GM18909 (cell line): Measurements from ENCODE around the gene TUBB4B.

Experiments used
- ATAC-seq: cut with Tn5 transposase; IDR thresholded peaks from one replicate; pipeline ENCODE4 v1.9.1; 2021; ENCODE audit warnings: mild to moderate bottlenecking; ENCODE audit not compliant: unreplicated experiment, poor library complexity

Gene TUBB4B

DNA sequence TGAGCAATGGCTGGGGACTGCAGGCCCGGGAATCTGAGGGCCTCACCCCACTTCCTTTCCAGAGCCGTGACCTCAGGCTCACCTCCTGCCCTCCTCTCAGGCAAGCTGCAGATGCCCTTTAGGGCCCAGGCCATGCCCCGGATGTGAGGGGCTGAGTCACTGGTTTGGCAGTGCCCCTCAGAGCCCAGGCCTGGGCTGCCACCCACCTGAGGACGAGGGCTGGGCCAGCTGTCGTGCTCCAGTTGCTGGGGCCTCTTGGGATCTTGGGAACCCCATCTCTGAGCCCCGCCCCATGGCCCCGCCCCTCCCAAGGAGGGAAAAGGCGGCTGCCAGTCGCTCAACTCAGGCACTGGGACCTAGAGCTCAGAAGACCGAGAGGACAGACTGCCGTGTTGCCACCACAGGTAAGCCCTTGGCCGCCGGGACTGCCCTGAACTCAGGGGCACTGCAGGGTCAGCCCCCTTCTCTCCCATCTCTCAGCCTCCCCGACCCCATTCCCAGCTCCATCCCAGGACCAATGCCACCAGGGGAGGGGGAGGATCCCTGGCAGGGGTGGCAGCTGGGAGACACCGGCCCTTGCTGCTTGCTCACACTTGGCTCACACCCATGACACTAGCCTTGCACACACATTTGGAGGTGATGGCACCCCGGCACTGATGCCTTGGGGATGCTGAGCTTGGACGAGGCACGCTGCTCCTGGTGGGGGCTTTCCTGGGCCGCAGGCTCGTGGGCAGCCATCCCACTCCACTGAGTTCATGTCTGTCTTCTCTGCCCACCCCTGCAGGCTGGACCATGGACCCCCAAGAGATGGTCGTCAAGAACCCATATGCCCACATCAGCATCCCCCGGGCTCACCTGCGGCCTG lies 16.0 kb upstream of the TUBB4B start, which contains the start of gene CYSRT1:
Gene CYSRT1, plus strand, starts transcription at position 345 of the 865 bp plus-strand sequence. Its CDS starts 448 bp downstream, at position 793.
- no peak for ATAC-seq

- ATAC-seq, result no peak
Measured at GRCh38 chr9:137225699-137226331, 15.3 kb upstream of the TUBB4B start.

GRCh38 chr9:137226338-137227053 lies 14.6 kb upstream of the TUBB4B start:
- no peak for ATAC-seq

- ATAC-seq, result no peak
Measured at GRCh38 chr9:137227054-137227852, 13.8 kb upstream of the TUBB4B start, which contains the start of gene RNF224. Gene RNF224, plus strand, starts transcription at chr9:137227502. Its CDS starts 834 bp downstream, at chr9:137228336.

- ATAC-seq, result no peak
Measured at GRCh38 chr9:137227853-137228505, 13.1 kb upstream of the TUBB4B start.

DNA sequence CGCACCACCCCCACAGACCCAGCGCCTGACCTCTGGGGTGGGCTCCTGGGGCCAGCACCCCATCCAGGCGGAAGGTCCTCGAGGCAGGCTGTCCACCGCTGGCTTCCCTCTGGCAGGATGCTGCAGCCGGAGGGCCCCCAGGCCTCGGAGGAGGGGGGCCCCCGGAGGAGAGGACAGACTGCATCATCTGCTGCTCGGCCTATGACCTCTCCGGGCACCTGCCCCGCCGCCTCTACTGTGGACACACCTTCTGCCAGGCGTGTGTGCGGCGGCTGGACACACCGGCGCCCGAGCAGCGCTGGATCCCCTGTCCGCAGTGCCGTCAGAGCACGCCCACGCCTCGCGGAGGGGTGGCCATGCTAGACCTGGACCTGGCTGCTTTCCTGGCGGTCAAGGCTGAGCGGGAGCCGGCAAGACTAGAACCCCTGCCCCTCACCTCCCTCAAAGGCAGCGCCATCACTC lies 12.6 kb upstream of the TUBB4B start:
- ATAC-seq, result no peak

DNA sequence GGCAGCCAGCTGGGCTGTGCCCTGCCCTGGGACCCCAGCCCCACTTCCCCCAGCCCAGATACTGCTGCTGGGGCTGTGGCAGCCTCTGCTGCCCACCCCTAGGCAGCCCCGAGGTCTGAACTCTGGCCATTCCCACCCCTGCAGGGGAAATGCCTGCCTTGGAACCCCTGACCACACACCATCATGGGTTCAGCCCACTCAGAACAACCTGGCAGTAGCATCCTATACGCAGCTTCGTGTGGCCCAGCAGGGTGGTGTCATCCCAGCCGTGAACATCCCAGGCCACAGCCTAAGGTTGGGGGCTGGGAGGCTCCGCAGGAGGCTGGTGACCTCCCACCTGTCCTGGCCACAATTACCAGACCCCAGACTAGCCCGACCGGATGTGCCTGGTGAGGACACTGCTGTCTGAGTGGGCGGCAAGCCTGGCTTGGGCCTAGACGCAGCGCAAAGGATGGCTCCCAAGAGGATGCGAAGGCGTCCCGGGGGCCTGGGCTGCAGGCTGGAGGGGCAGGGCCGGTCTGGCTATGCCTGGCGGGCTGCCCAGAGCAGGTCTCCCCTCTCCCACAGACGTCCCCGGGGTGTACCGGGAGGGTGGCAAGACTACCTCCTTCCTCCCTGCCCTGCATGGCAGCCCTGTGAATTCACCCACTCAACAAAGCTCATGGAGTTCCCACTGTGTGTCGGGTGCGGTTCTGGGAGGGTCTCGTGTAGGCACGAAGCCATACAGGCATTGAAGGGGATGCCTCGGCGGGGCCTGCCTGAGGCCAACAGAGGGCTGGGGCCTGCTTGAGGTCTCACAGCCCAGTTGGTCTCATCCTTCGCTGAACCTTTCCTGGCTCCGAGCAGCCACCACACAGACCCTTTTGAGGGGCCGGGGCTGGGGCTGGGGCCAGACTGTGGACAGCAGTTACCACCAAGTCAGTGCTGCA lies 11.9 kb upstream of the TUBB4B start:
- no peak for ATAC-seq

DNA sequence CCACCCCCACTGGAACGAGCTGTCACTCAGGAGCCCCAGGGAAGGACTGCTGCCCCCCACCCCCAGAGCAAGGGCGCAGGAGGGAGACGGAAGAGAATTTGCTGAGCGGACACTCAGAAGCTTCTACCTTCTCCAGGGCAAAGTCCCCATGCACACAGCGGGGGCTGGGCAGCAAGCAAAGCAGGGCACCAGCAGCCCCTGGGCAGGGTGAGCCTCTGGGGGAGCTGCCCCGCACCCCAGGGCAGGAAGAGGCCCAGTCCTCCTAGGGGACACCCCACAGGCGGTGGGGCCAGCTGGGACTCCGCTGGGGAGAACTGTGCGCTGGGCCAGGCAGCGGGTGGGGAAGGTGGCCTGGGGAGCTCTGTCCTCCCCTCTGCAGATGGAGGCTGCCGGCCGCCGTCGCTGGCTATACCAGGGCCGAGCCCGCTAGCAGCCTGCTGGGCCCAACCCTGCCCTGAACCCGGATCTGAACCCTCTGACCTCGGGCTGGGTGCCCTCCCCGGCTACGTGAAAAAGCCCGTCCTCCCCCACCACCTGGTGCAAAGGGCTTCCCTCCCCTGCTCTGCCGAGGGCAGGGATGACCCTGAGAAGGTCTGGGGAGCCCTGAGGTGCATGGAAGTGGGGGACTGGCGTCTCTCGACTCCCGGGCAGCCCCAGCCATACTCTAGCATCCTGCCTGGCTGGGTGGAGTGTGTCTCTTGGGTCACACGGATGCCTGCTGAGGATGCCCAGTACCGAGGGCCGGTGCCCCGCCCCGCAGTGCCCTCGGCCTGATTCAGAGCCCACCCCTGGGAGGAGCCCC lies 11.0 kb upstream of the TUBB4B start:
- ATAC-seq, result no peak

- ATAC-seq, result no peak
Measured at GRCh38 chr9:137230705-137231371, 10.2 kb upstream of the TUBB4B start, which contains the start of gene SLC34A3. Gene SLC34A3, plus strand, starts transcription at chr9:137230901. Its CDS starts 802 bp downstream, at chr9:137231703.

DNA sequence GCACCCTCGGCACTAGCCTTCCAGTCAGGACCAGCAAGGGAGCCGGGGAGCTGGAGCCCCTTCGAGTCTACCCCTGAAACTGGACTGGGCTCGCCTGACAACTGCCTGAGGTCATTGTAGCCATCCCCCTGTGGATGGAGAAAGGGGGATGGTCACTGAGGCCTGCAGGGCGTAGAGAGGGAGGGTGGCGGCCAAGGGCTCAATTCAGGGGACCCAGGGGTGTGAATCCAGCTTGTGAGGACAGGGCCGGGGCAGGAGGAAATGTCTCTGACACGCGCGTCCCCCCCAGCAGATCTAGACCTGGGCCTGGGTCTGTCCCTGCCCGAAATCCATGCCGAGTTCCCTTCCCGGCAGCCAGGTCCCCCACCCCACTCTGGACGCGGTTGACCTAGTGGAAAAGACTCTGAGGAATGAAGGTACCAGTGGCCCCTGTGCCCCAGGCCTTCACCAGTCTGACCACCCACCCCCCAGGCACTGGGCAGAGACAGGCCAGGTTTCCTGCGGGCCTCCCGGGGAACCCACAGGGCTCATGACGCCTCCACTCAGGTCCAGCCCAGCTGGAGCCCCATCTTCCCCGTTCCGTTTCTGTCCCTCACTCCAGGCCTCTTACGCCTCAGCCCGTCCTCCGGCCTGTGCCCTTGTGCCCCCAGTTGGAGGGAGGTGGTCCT lies 9.6 kb upstream of the TUBB4B start:
- ATAC-seq, result no peak

GRCh38 chr9:137232101-137232500 lies 9.0 kb upstream of the TUBB4B start:
- ATAC-seq, result no peak

GRCh38 chr9:137232510-137232909 lies 8.6 kb upstream of the TUBB4B start:
- no peak for ATAC-seq

GRCh38 chr9:137233143-137233980 lies 7.7 kb upstream of the TUBB4B start:
- no peak for ATAC-seq

GRCh38 chr9:137234055-137234697 lies 6.9 kb upstream of the TUBB4B start:
- no peak for ATAC-seq

- ATAC-seq, result no peak
Measured at GRCh38 chr9:137234758-137235423, 6.2 kb upstream of the TUBB4B start.
